K562 (cell line): ENCODE measurements around the gene CD93. TPM values are rescaled to one million over a fixed set of nuclear protein-coding genes. Genes with fewer than 3 reads are reported as not detected.

Experiments used
- ADNP ChIP-seq: fragments of 200-800 bp; sonication (Bioruptor generic); IDR thresholded peaks from 2 replicates; pipeline ENCODE4 v1.6.1; 2016; ENCODE audit warnings: missing genetic modification characterization, missing compliant biosample characterization
- BRF1 ChIP-seq: IDR thresholded peaks from 3 replicates; pipeline ENCODE4 v1.6.1; 2011; ENCODE audit warnings: borderline replicate concordance, mild to moderate bottlenecking; ENCODE audit not compliant: insufficient read length; ENCODE audit errors: extremely low read depth
- CTBP1 ChIP-seq: fragments of 450-650 bp; IDR thresholded peaks from 2 replicates; pipeline ENCODE4 v1.6.1; 2016; ENCODE audit warnings: borderline replicate concordance
- HNRNPH1 ChIP-seq: fragments of 200-400 bp; formaldehyde crosslinking; optimal IDR thresholded peaks from 2 replicates; pipeline ENCODE3; 2017; ENCODE audit warnings: low read depth, mild to moderate bottlenecking, low read length, moderate library complexity
- KDM2B ChIP-seq: fragments of 250-450 bp; sonication (Bioruptor Pico); IDR thresholded peaks from 2 replicates; pipeline ENCODE4 v1.8.0; 2021; ENCODE audit warnings: mild to moderate bottlenecking, moderate library complexity
- MYBL2 ChIP-seq, 2 experiments: fragments of 450-650 bp in 1 of 2; sonication (generic) in 1 of 2; formaldehyde crosslinking in 1 of 2; IDR thresholded peaks; 2 replicates each; pipeline versions ENCODE4 v1.6.1 to v1.8.1; 2017 to 2022; ENCODE audit warnings: borderline replicate concordance in 1 of 2, inconsistent platforms in 1 of 2, low read depth in 1 of 2, mild to moderate bottlenecking in 1 of 2, missing genetic modification reagents in 1 of 2, moderate library complexity in 1 of 2
- NBN ChIP-seq: fragments of 450-650 bp; IDR thresholded peaks from 2 replicates; pipeline ENCODE4 v1.6.1; 2016; ENCODE audit warnings: low read depth, mild to moderate bottlenecking
- PPARD ChIP-seq: fragments of 250-450 bp; sonication (Bioruptor Pico); IDR thresholded peaks from 2 replicates; pipeline ENCODE4 v1.8.0; 2022; ENCODE audit warnings: inconsistent platforms, mild to moderate bottlenecking, moderate library complexity
- RB1 ChIP-seq: fragments of 450-650 bp; IDR thresholded peaks from 2 replicates; pipeline ENCODE4 v1.6.1; 2017; ENCODE audit warnings: low read depth, mild to moderate bottlenecking
- RFX5 ChIP-seq: IDR thresholded peaks from 2 replicates; pipeline ENCODE4 v1.6.1; 2011; ENCODE audit warnings: low read depth, mild to moderate bottlenecking, improper control_type of control experiment, low read length
- ZNF707 ChIP-seq: fragments of 250-450 bp; sonication (Bioruptor Pico); conservative IDR thresholded peaks from 2 replicates; pipeline ENCODE4 v1.8.0; 2022; ENCODE audit warnings: inconsistent platforms, mild to moderate bottlenecking, moderate library complexity
- ZNF764 ChIP-seq: fragments of 250-450 bp; sonication (Bioruptor Pico); IDR thresholded peaks from 2 replicates; pipeline ENCODE4 v1.4.0; 2020; ENCODE audit warnings: low read depth, mild to moderate bottlenecking, moderate library complexity
- ZNF79 ChIP-seq: fragments of 250-450 bp; sonication (Bioruptor Pico); IDR thresholded peaks from 2 replicates; pipeline ENCODE4 v1.4.0; 2020; ENCODE audit warnings: low read depth, mild to moderate bottlenecking, moderate library complexity
- polyA plus RNA-seq, 8 experiments: library from polyadenylated mRNA; depleted of rRNA in 4 of 8; stranded (reverse) in 5 of 8; unstranded in 3 of 8; fragments of >200 nt; fragmentation: Nextera tagmentation in 2 of 8; fragmentation: Illumina TruSeq in 1 of 8; extraction: Ambion mirVana in 2 of 8; extraction: Trizol in 1 of 8; gene quantifications; 2 replicates each; pipeline versions ENCODE4 v1.2.1 to v1.2.3, GENCODE V29; 2011 to 2014; ENCODE audit warnings: inconsistent platforms in 1 of 8, missing spikeins in 1 of 8
- total RNA-seq, 7 experiments: library from RNA; depleted of rRNA in 6 of 7; stranded (reverse); fragments of >200 nt in 6 of 7; fragmentation: Illumina TruSeq in 2 of 7; extraction: Trizol in 2 of 7; gene quantifications; 2 replicates each; pipeline versions ENCODE4 v1.2.1 to v1.2.3, GENCODE V29; 2011 to 2021; ENCODE audit warnings: low replicate concordance in 1 of 7
- TF ChIP-seq, protein P1 (sequence below): fragments of 150-350 bp; conservative IDR thresholded peaks from 2 replicates; pipeline ENCODE4 v1.6.1; 2014; ENCODE audit warnings: low read length
- TF ChIP-seq, protein P2 (sequence below): fragments of 250-450 bp; sonication (Bioruptor Pico); IDR thresholded peaks from 2 replicates; pipeline ENCODE4 v1.4.0; 2020; ENCODE audit warnings: mild to moderate bottlenecking, moderate library complexity
- TF ChIP-seq, protein P3 (sequence below): fragments of 450-650 bp; conservative IDR thresholded peaks from 2 replicates; pipeline ENCODE4 v1.6.1; 2016; ENCODE audit warnings: missing genetic modification characterization, low read depth, mild to moderate bottlenecking, missing compliant biosample characterization, moderate library complexity
- TF ChIP-seq, protein P4 (sequence below): fragments of 200-800 bp; sonication (Bioruptor generic); IDR thresholded peaks from 2 replicates; pipeline ENCODE4 v1.6.1; 2017; ENCODE audit warnings: missing genetic modification characterization, missing compliant biosample characterization
- TF ChIP-seq, protein P5 (sequence below): fragments of 250-450 bp; sonication (Bioruptor Pico); IDR thresholded peaks from 2 replicates; pipeline ENCODE4 v1.4.0; 2020

The CD93 gene
- total and polyA plus RNA-seq, 9 of the 15 experiments (the other 6 are each of a cell fraction or from before 2014, with no cell fraction given) = 0.03 to 0.20 (median 0.05) TPM

DNA sequence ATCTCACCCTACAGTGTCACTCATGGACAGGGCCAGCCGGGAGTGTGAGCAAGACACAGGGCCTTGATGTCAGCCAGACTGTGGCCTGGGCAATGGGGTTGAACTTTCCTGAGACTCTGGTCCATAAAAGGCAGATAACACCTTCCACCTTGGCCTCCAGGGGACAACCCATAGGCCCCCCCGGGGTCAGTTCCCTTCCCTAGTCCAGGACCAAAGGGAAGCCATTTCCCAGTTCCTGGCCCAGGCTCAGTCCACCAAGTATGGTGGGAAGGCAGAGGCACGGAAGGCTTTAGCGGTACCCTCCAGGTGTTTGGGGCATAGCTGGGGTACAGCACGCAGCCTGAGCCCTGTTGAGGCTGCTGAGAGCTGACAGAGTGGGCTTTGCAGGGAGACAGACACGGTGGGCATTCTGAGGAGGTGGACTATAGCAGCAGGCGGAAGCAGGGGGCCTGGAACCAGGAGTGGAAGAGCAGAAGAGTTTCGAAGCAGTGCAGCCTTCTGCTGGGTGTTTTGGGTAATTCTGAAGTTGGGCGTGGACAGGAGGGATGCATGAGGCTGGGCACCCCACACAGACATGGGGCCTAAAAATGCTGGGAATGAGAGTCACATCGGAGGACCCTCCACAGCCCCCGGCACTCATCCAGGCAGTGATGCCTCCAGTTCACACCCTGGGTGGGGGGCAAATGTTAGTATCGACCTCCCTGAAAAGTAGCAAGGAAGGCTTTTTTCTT, 43.9 kb upstream of the CD93 start (continued):
- TF ChIP-seq, protein P1, sequence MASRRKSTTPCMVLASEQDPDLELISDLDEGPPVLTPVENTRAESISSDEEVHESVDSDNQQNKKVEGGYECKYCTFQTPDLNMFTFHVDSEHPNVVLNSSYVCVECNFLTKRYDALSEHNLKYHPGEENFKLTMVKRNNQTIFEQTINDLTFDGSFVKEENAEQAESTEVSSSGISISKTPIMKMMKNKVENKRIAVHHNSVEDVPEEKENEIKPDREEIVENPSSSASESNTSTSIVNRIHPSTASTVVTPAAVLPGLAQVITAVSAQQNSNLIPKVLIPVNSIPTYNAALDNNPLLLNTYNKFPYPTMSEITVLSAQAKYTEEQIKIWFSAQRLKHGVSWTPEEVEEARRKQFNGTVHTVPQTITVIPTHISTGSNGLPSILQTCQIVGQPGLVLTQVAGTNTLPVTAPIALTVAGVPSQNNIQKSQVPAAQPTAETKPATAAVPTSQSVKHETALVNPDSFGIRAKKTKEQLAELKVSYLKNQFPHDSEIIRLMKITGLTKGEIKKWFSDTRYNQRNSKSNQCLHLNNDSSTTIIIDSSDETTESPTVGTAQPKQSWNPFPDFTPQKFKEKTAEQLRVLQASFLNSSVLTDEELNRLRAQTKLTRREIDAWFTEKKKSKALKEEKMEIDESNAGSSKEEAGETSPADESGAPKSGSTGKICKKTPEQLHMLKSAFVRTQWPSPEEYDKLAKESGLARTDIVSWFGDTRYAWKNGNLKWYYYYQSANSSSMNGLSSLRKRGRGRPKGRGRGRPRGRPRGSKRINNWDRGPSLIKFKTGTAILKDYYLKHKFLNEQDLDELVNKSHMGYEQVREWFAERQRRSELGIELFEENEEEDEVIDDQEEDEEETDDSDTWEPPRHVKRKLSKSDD = no peak
- TF ChIP-seq, protein P2, sequence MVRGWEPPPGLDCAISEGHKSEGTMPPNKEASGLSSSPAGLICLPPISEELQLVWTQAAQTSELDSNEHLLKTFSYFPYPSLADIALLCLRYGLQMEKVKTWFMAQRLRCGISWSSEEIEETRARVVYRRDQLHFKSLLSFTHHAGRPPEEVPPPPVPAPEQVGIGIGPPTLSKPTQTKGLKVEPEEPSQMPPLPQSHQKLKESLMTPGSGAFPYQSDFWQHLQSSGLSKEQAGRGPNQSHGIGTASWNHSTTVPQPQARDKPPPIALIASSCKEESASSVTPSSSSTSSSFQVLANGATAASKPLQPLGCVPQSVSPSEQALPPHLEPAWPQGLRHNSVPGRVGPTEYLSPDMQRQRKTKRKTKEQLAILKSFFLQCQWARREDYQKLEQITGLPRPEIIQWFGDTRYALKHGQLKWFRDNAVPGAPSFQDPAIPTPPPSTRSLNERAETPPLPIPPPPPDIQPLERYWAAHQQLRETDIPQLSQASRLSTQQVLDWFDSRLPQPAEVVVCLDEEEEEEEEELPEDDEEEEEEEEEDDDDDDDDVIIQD = no peak
- TF ChIP-seq NBN (no peak), RB1 (no peak), CTBP1 (no peak), KDM2B (no peak), ZNF764 (CRISPR knock-in tag) (no peak), ZNF79 (CRISPR knock-in tag) (no peak), ADNP (no peak), PPARD (CRISPR knock-in tag) (no peak), RFX5 (no peak), HNRNPH1 (no peak), ZNF707 (CRISPR knock-in tag) (no peak), BRF1 (no peak), MYBL2 (IDR thresholded peaks at IDR 0.05; ENCODE audit: low read depth) (no peak), MYBL2 (CRISPR knock-in tag; IDR thresholded peaks at IDR 0.05; ENCODE audit: borderline replicate concordance) (no peak)
- TF ChIP-seq, protein P3, sequence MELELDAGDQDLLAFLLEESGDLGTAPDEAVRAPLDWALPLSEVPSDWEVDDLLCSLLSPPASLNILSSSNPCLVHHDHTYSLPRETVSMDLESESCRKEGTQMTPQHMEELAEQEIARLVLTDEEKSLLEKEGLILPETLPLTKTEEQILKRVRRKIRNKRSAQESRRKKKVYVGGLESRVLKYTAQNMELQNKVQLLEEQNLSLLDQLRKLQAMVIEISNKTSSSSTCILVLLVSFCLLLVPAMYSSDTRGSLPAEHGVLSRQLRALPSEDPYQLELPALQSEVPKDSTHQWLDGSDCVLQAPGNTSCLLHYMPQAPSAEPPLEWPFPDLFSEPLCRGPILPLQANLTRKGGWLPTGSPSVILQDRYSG = 0 out of 2 replicates have a peak, but pooled peaks have one; percentile 34
- TF ChIP-seq, protein P4, sequence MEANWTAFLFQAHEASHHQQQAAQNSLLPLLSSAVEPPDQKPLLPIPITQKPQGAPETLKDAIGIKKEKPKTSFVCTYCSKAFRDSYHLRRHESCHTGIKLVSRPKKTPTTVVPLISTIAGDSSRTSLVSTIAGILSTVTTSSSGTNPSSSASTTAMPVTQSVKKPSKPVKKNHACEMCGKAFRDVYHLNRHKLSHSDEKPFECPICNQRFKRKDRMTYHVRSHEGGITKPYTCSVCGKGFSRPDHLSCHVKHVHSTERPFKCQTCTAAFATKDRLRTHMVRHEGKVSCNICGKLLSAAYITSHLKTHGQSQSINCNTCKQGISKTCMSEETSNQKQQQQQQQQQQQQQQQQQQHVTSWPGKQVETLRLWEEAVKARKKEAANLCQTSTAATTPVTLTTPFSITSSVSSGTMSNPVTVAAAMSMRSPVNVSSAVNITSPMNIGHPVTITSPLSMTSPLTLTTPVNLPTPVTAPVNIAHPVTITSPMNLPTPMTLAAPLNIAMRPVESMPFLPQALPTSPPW (CRISPR knock-in tag) = no peak
- TF ChIP-seq, protein P5, sequence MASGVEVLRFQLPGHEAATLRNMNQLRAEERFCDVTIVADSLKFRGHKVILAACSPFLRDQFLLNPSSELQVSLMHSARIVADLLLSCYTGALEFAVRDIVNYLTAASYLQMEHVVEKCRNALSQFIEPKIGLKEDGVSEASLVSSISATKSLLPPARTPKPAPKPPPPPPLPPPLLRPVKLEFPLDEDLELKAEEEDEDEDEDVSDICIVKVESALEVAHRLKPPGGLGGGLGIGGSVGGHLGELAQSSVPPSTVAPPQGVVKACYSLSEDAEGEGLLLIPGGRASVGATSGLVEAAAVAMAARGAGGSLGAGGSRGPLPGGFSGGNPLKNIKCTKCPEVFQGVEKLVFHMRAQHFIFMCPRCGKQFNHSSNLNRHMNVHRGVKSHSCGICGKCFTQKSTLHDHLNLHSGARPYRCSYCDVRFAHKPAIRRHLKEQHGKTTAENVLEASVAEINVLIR = no peak
